GF-D8 (cell line): ENCODE measurements around the gene GPRC5D.
A peak's percentile ranks its signal among the peaks of the same experiment; 100 is the strongest.

Source experiments
- DNase-seq: peaks from one replicate; lab custom pipeline; 2025; lab: John Stamatoyannopoulos, UW

GPRC5D gene

DNA sequence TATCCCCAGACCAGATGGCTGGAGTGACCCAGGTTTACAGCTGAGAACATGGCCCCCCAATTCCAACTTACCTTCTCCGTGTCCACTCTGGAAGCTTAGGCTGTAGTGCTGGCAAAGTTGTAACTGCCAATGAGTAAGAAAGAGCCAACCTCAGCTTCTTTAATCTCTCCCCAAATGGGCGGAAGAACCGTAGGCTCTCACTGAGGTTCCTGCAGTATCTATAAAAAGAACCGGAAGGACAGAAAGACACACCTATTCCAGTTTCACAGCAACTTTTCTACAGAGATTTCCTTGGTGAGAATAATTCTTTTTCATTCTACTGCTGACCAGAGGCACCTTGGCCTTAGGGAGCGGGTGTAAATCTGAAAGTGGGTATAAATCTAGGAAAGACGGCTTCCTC, at the start of gene GPRC5D:
Gene GPRC5D, minus strand, starts transcription at position 135 of the 400 bp plus-strand sequence. CDS start 1,786 bp downstream, outside the sequence.
- DNase-seq, result no peak

GRCh38 chr12:13001775-13002040, 49.7 kb upstream of the GPRC5D start:
- no peak for DNase-seq

DNA sequence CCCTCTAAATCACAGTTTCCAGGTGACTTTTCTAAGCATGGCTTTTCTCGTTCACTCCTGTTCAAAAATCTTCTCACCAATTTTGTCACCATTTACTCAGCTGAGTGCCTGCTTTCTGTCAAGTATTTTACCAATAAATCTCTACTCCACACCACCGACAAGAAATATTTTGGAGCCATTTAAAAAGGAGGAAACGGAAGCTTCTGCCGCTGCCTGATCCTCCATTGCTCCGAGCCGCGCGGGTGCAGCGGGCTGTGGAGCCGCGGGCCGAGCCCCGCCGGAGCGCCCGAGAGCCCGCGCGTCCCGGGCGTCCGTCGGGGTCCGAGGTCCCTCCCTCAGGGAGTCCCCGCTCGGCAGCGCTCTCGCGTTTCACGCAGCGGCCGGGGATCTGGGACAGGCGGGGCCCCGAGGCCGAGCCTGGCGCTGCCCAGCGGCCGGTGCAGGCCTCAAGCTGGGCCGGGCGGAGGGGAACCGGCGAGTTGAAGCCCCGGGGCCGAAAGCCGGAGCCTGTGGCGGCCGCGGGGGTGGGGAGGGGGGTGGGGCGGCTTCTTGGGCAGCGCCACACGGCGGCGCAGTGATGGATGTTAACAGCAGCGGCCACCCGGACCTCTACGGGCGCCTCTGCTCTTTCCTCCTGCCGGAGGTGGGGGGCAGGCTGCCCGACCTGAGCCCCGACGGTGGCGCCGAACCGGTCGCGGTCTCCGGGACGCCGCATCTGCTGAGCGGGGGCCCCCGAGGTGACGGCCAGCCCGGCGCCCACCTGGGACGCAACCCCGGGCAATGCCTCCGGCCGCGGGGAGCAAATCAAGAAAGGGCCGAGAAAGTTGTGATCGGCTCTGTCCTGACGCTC, 49.2 kb upstream of the GPRC5D start:
- DNase-seq, result no peak

DNA sequence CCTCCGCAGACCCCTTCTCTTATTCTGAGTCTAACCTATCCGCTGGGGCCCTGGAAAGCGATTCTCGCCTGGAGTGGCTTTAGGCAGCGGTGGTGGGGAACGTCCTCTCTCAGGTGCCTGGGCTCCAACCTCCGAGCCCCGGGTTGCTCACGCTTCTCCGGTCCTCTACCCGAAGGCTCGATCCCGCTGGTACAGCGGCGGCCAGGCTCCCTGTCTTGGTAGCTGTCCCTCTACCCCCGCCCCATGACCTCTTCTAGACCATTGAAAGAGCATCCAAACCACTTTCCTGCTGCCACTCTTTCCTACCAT, 48.6 kb upstream of the GPRC5D start:
- DNase-seq, result no peak

- peak; percentile 30 for DNase-seq
These were observed 48.1 kb upstream of the GPRC5D start, which contains the start of gene HEBP1 for GRCh38 chr12:12999959-13000615. TSS of gene HEBP1 (minus strand) at chr12:13000265. CDS start at chr12:13000114, 151 bp downstream.

DNA sequence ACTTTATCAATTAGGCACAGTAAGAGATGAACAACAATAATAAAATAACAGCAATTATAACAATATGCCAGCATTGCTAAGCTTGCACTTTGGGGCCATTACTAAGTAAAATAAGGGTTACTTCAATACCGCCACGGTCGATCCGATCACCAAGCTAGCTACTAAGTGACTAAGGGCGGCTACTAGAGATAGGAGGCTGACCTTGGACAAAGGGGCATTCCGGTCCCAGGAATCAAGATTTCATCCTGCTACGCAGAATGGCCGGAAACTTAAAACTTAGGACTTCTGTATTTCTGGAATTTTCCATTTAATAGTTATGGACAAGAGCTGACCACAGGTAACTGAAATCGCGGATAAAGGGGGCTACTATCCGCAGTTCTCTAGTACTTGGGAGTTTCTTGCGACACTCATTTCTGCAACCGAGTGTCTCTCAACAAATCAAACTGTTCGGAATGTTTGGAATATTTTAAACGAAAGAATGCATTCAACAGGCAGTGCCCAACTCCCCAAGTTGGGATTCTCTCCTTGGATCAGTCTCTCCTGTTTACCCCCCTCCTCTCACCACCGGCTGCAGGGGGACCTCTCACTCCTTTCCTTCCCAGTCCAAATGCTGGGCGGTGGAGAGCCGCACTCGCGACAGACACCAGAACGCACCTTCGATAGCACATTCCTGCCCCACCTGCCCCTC, 47.4 kb upstream of the GPRC5D start:
- DNase-seq, result no peak

GRCh38 chr12:12998248-12998647, 46.3 kb upstream of the GPRC5D start:
- no peak for DNase-seq

GRCh38 chr12:12997734-12998133, 45.8 kb upstream of the GPRC5D start:
- DNase-seq, result no peak

DNA sequence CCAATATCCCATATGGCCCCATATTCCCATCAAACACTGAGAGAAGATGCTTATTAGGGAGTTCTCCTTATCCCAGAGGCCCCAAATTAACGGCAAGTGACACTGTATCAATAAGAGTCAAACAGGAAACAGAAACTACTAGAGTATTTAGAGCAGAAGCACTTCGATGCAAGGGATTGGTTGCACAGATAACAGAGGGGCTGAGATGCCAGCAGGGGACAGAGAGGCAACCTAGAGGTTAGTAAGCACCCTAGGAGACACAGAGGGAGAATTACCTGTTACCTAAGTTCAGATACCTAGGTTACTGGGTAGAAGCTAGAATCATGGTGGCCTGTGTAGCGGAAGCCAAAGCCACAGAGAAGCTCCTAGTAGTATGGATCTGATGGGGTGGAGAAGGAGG, 45.2 kb upstream of the GPRC5D start:
- DNase-seq, result no peak

- DNase-seq, result no peak
These were observed 44.2 kb upstream of the GPRC5D start for GRCh38 chr12:12996209-12996608.

- DNase-seq, result no peak
These were observed 43.1 kb upstream of the GPRC5D start for GRCh38 chr12:12995088-12995487.

- no peak for DNase-seq
These were observed 41.4 kb upstream of the GPRC5D start for GRCh38 chr12:12993367-12993766.

DNA sequence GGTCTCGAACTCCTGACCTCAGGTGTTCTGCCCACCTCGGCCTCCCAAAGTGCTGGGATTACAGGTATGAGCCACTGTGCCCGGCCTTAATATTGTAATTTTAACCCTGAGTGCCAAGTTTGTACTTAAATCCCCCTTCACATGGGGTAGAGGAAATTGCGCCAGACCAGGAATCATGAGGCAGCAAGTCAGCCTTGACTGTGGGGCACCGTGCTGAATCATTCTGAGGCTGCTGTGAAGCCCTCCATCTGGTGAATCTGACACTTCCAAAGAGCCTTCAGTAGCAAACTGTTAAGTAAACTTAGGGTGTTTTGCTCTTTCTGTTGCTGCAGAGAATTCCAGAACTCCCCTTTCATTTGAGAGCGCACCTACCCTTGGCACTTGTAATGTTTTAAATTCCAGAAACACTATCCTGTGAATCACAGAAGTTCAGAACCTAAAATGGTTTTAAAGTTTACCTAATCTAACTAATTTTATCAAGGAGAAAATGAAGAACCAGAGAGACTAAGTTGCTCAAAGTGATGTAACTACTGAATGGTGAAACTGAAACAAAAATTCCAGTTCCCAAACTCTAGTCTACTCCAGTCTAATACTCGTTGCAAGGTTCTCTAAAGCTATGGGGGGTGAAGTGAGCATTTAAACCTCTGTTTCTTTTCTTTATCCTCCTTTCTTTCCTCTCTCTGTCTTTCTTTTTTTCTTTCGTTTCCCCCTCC, 40.6 kb upstream of the GPRC5D start:
- DNase-seq, result peak; percentile 28

- no peak for DNase-seq
These were observed 38.9 kb upstream of the GPRC5D start for GRCh38 chr12:12990700-12991468.

GRCh38 chr12:12987421-12987820, 35.5 kb upstream of the GPRC5D start:
- DNase-seq, result no peak

DNA sequence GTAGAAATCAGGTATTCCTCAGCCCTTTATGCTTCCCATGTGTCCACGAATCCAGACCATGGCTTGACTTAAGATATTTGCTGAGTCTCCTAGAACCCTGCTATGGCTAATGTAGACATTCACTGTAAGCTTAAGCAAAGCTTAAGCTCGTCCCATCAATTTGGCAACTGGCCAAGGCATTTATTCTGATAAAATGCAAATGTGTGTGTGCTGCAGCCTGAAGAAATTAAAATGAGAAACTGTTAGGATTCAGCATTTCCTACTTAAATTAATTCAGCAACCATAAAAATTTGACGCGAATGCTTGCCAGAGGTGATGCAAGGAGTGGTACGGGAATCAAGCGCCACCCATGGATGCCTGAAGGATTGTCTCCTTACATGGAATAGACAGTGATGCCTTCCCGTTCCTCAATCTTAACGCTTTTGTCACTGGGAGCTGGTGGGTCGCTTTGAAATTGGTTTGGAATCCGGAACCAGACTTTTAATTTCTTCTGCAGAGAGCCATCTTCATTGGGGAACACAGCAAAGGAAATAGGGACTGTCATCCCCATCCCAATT, 34.9 kb upstream of the GPRC5D start:
- DNase-seq, result no peak

- DNase-seq, result no peak
These were observed 33.9 kb upstream of the GPRC5D start for GRCh38 chr12:12985817-12986408.

DNA sequence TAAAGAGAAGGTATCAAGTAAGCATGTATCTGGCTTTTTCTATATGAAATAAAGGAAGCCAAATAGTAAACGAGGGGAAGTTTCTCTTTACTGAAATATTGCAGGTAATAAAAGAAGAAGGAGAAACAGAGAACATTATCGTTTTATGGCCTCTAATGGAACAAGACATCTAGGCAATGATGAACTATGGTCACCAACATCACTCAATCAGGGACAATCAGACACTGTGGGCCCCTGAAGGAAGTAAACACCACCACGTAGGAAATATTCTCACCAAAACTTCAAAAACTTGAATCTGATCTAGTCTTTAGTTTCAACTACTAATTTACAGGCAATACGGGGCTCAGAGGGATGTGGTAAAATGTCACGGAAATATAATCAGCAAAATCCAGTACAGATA, 32.2 kb upstream of the GPRC5D start:
- DNase-seq, result no peak

DNA sequence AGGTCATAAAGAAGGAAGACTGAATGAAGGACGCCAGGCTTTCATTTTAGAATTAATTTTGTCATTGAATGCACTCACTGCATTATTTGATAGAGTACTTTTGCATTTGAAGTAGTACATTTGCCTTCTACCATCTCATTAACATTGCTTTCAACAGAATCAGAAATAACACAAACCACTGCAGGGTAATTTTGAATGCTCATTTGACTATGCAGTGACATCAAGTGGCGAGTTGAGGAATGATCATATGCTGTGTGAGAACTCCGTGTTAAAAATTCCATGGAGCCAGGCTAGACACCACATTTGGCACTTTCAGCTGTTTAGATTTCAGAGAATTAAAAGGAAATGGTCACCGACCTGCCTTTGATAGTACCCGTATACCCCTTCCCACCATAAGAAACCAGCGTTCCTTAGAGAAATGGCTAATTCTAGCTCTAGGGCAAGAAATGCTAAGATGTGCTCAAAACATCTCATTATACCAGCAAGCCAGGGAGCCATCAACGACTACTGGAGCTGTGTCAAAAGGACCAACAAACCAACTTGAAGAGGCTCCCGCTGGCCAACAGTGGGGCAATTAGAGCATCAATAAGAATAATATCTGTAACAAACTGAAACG, 31.6 kb upstream of the GPRC5D start:
- no peak for DNase-seq

- DNase-seq, result no peak
These were observed 30.4 kb upstream of the GPRC5D start for GRCh38 chr12:12982331-12982730.
